ENCODE data around the gene CDH12.

Gene CDH12

GRCh38 chr5:22070186-22070728 lies 782.9 kb downstream of the CDH12 start:
- Histone ChIP-seq H3K4me1 (no peaks in the 10 kb centered on the region), H3K27me3 (no peaks in the 10 kb centered on the region), H3K9me3 (no peaks in the 10 kb centered on the region), H3K36me3 (no peaks in the 10 kb centered on the region), H3K4me3 (ENCODE audit: low read depth, low read length) (no peak overlapping the region)
- no peak for DNase-seq
- TF ChIP-seq, protein P1, sequence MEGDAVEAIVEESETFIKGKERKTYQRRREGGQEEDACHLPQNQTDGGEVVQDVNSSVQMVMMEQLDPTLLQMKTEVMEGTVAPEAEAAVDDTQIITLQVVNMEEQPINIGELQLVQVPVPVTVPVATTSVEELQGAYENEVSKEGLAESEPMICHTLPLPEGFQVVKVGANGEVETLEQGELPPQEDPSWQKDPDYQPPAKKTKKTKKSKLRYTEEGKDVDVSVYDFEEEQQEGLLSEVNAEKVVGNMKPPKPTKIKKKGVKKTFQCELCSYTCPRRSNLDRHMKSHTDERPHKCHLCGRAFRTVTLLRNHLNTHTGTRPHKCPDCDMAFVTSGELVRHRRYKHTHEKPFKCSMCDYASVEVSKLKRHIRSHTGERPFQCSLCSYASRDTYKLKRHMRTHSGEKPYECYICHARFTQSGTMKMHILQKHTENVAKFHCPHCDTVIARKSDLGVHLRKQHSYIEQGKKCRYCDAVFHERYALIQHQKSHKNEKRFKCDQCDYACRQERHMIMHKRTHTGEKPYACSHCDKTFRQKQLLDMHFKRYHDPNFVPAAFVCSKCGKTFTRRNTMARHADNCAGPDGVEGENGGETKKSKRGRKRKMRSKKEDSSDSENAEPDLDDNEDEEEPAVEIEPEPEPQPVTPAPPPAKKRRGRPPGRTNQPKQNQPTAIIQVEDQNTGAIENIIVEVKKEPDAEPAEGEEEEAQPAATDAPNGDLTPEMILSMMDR (IDR thresholded peaks at IDR 0.05; ENCODE audit: low read depth, low read length), result no peak

GRCh38 chr5:22063717-22064116 lies 789.4 kb downstream of the CDH12 start:
- TF ChIP-seq, protein P1 (IDR thresholded peaks at IDR 0.05; ENCODE audit: low read depth, low read length), result no peak
- H3K4me3 ChIP-seq (ENCODE audit: low read depth, low read length), result no peak overlapping the region
- no peaks in the 10 kb centered on the region for H3K27me3 ChIP-seq
- H3K9me3 ChIP-seq, result no peaks in the 10 kb centered on the region
- H3K4me1 ChIP-seq, result no peaks in the 10 kb centered on the region
- H3K36me3 ChIP-seq, result no peaks in the 10 kb centered on the region
- DNase-seq, result no peak

DNA sequence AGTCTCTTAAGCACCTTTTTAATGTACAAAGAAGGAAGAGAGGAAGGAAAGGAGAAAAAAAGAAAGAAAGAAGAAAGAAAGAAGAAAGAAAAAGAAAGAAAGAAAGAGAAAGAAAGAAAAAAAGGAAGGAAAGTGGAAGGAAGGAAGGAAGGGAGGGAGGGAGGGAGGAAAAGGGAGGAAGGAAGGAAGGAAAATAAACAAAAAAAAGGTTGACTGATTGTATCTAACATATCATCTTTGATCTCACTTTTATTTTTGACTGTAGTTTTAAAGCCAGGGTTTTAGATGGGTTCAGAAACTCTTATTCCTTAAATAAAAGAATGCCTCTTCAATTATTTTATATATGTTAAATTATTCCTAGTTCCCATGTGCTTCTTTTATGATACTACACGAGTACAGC lies 794.5 kb downstream of the CDH12 start:
- H3K9me3 ChIP-seq, result no peaks in the 10 kb centered on the region
- no peaks in the 10 kb centered on the region for H3K27me3 ChIP-seq
- H3K4me1 ChIP-seq, result no peaks in the 10 kb centered on the region
- no peak overlapping the region for H3K4me3 ChIP-seq (ENCODE audit: low read depth, low read length)
- H3K36me3 ChIP-seq, result no peaks in the 10 kb centered on the region
- TF ChIP-seq, protein P1 (IDR thresholded peaks at IDR 0.05; ENCODE audit: low read depth, low read length), result no peak
- DNase-seq, result no peak

DNA sequence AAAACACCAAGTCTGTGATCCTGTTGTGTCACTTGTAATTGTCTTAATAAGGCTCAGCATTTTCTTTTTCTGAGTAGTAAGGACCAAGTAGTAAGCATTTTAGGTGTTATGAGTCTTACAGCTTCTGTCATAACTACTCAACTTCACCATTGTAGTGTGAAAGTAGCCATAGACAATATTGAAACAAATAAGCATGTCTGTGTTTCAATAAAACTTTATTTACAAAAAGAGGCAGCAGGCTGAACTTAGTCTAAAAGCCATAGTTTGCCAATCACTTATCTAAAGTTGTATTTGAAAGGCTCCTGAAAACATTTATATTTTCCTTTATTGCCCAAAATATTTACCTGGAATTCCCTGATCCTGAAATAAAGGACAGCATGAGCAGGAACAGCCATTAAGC lies 796.1 kb downstream of the CDH12 start:
- no peaks in the 10 kb centered on the region for H3K9me3 ChIP-seq
- no peaks in the 10 kb centered on the region for H3K27me3 ChIP-seq
- no peaks in the 10 kb centered on the region for H3K36me3 ChIP-seq
- no peak overlapping the region for H3K4me3 ChIP-seq (ENCODE audit: low read depth, low read length)
- no peak for DNase-seq
- TF ChIP-seq, protein P1 (IDR thresholded peaks at IDR 0.05; ENCODE audit: low read depth, low read length), result no peak
- no peaks in the 10 kb centered on the region for H3K4me1 ChIP-seq

DNA sequence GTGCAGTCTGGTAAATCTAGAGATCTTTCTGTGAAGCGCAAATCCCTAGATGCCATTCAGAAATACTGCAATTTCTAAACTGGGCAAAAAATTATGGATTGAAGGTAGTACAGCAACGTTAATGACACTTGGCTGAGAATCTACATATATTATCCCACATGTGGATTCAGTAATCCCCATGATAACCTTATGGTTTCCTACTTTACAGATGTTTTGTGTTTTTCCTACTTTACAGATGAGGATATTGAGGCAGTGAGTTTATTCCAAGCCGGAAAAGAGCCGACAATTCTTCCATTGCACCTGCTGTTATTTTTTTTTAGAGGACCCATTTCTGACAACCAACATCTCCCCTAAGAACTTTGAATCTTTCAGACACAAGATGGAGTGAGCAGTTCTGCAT lies 796.5 kb downstream of the CDH12 start:
- Histone ChIP-seq H3K36me3 (no peaks in the 10 kb centered on the region), H3K4me1 (no peaks in the 10 kb centered on the region), H3K4me3 (ENCODE audit: low read depth, low read length) (no peak overlapping the region), H3K9me3 (no peaks in the 10 kb centered on the region), H3K27me3 (no peaks in the 10 kb centered on the region)
- DNase-seq, result no peak
- TF ChIP-seq, protein P1 (IDR thresholded peaks at IDR 0.05; ENCODE audit: low read depth, low read length), result no peak

- TF ChIP-seq, protein P1 (IDR thresholded peaks at IDR 0.05; ENCODE audit: low read depth, low read length), result no peak
- Histone ChIP-seq H3K9me3 (no peaks in the 10 kb centered on the region), H3K36me3 (no peaks in the 10 kb centered on the region), H3K4me3 (ENCODE audit: low read depth, low read length) (no peak overlapping the region), H3K27me3 (no peaks in the 10 kb centered on the region), H3K4me1 (no peaks in the 10 kb centered on the region)
- no peak for DNase-seq
Measured at GRCh38 chr5:22053195-22053594, 799.9 kb downstream of the CDH12 start.

Measured in BE2C (cell line).